Esophagus squamous epithelium (tissue), 4 donors: ENCODE data around the gene PTPN9.

Experiments used
- POLR2A ChIP-seq, 4 donors: fragments of 450-650 bp; IDR thresholded peaks; one replicate each; pipeline ENCODE4 v1.6.1; 2017; ENCODE audit warnings: antibody characterized with exemption in 4 of 4, mild to moderate bottlenecking in 4 of 4, moderate library complexity in 3 of 4
- TF ChIP-seq, protein P1 (sequence below), 6 experiments: fragments of 450-650 bp in 4 of 6; fragments of 200-600 bp in 2 of 6; sonication (generic) in 2 of 6; IDR thresholded peaks; one replicate each; pipeline ENCODE4 v1.5.1; 2016 to 2019; ENCODE audit warnings: antibody characterized with exemption in 6 of 6, mild to moderate bottlenecking in 4 of 6, moderate library complexity in 4 of 6

DNA sequence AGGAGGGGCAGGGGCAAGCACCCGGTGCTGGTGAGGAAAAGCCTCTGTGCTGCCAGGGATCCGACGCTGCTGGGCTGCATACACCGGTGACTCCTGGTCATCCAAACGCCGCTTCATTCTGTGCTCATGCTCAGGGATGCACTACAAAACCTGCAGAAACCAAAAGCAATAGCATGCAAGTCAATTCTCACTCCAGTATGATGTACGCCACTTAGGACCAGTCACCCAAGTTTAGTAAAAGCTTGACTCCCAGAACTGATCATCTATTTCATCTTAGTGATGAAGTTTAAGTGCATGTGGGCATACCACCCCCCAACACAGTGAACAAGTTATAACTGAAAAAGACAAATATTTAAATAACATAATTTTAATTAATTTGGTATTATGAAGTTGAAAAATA lies 148.9 kb downstream of the PTPN9 start:
- TF ChIP-seq POLR2A (IDR thresholded peaks at IDR 0.05), result no peak
- TF ChIP-seq, protein P1, sequence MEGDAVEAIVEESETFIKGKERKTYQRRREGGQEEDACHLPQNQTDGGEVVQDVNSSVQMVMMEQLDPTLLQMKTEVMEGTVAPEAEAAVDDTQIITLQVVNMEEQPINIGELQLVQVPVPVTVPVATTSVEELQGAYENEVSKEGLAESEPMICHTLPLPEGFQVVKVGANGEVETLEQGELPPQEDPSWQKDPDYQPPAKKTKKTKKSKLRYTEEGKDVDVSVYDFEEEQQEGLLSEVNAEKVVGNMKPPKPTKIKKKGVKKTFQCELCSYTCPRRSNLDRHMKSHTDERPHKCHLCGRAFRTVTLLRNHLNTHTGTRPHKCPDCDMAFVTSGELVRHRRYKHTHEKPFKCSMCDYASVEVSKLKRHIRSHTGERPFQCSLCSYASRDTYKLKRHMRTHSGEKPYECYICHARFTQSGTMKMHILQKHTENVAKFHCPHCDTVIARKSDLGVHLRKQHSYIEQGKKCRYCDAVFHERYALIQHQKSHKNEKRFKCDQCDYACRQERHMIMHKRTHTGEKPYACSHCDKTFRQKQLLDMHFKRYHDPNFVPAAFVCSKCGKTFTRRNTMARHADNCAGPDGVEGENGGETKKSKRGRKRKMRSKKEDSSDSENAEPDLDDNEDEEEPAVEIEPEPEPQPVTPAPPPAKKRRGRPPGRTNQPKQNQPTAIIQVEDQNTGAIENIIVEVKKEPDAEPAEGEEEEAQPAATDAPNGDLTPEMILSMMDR (IDR thresholded peaks at IDR 0.05), result no peak
